Astrocyte (in vitro differentiated cells and primary cell): ENCODE results near the gene RNU6-1. TPM values are rescaled to one million over a fixed set of nuclear protein-coding genes. Genes with fewer than 3 reads are reported as not detected.

ENCODE experiments used
- DNase-seq: peaks from one replicate; pipeline ENCODE4 v3.0.0-alpha.2; 2010; ENCODE audit warnings: low read depth
- FAIRE-seq: peaks from 2 replicates; lab custom pipeline; 2011; peaks lifted over from hg19 to GRCh38; lab: Jason Lieb, UNC
- H2AFZ ChIP-seq: 2 replicates; pipeline ENCODE4 v1.6.0; 2012; ENCODE audit warnings: low read depth, low read length, inconsistent platforms
- H3K27ac ChIP-seq: 2 replicates; pipeline ENCODE4 v1.5.1; 2011; ENCODE audit warnings: low read depth, low read length, inconsistent platforms
- H3K27me3 ChIP-seq: 2 replicates; pipeline ENCODE4 v1.6.0; 2011; ENCODE audit warnings: low read length, inconsistent platforms; ENCODE audit not compliant: insufficient read depth
- H3K36me3 ChIP-seq: 2 replicates; pipeline ENCODE4 v1.5.1; 2011; ENCODE audit warnings: low read length, inconsistent platforms; ENCODE audit not compliant: insufficient read depth
- H3K4me1 ChIP-seq: 2 replicates; pipeline ENCODE4 v1.5.1; 2011; ENCODE audit warnings: low read length, inconsistent platforms; ENCODE audit not compliant: insufficient read depth
- H3K4me2 ChIP-seq: 2 replicates; pipeline ENCODE4 v1.6.0; 2012; ENCODE audit warnings: low read length, inconsistent platforms
- H3K4me3 ChIP-seq: 2 replicates; pipeline ENCODE4 v1.5.1; 2011; ENCODE audit warnings: low read depth, mild to moderate bottlenecking, low read length, inconsistent platforms; ENCODE audit not compliant: insufficient read depth
- H3K79me2 ChIP-seq: 2 replicates; pipeline ENCODE4 v1.6.0; 2012; ENCODE audit warnings: mild to moderate bottlenecking, low read length, inconsistent platforms; ENCODE audit not compliant: insufficient read depth
- H3K9ac ChIP-seq: 2 replicates; pipeline ENCODE4 v1.6.0; 2012; ENCODE audit warnings: mild to moderate bottlenecking, low read length, inconsistent platforms
- H3K9me3 ChIP-seq: 2 replicates; pipeline ENCODE4 v1.5.1; 2012; ENCODE audit warnings: low read depth, mild to moderate bottlenecking, low read length, inconsistent platforms; ENCODE audit not compliant: insufficient read depth
- H4K20me1 ChIP-seq: 2 replicates; pipeline ENCODE4 v1.6.0; 2012; ENCODE audit warnings: low read length, inconsistent platforms; ENCODE audit not compliant: insufficient read depth
- H3K27ac Mint-ChIP-seq: one replicate; pipeline ENCODE4 v1.8.0; 2021; ENCODE audit warnings: mild to moderate bottlenecking, mixed read lengths; ENCODE audit not compliant: unreplicated experiment
- H3K27me3 Mint-ChIP-seq: one replicate; pipeline ENCODE4 v1.8.0; 2021; ENCODE audit warnings: low read depth, mixed read lengths; ENCODE audit not compliant: unreplicated experiment
- H3K36me3 Mint-ChIP-seq: one replicate; pipeline ENCODE4 v1.8.0; 2021; ENCODE audit warnings: low read depth, mixed read lengths; ENCODE audit not compliant: unreplicated experiment
- H3K4me1 Mint-ChIP-seq: one replicate; pipeline ENCODE4 v1.8.0; 2021; ENCODE audit warnings: low read depth, mixed read lengths; ENCODE audit not compliant: unreplicated experiment
- H3K4me3 Mint-ChIP-seq: one replicate; pipeline ENCODE4 v1.8.0; 2021; ENCODE audit warnings: mild to moderate bottlenecking, moderate library complexity, mixed read lengths; ENCODE audit not compliant: unreplicated experiment
- H3K9me3 Mint-ChIP-seq: one replicate; pipeline ENCODE4 v1.8.0; 2021; ENCODE audit warnings: mild to moderate bottlenecking, mixed read lengths; ENCODE audit not compliant: unreplicated experiment
- EZH2 ChIP-seq: IDR thresholded peaks from 2 replicates; pipeline ENCODE4 v1.6.1; 2012; ENCODE audit warnings: mild to moderate bottlenecking, low read length, inconsistent platforms; ENCODE audit not compliant: insufficient read depth
- total RNA-seq: library from RNA; stranded (reverse); gene quantifications from 2 replicates; pipeline ENCODE4 v1.2.1, GENCODE V29; 2021
- TF ChIP-seq, protein P1 (sequence below): IDR thresholded peaks from 2 replicates; pipeline ENCODE4 v1.5.1; 2011; ENCODE audit warnings: low read depth, mild to moderate bottlenecking, inconsistent platforms, low read length, moderate library complexity; ENCODE audit not compliant: insufficient read depth

Gene RNU6-1
- total RNA-seq, 1 donor from 2014 or later = not detected

GRCh38 chr15:67803996-67804843 lies 35.6 kb downstream of the RNU6-1 start:
- TF ChIP-seq EZH2 = no peak
- TF ChIP-seq, protein P1, sequence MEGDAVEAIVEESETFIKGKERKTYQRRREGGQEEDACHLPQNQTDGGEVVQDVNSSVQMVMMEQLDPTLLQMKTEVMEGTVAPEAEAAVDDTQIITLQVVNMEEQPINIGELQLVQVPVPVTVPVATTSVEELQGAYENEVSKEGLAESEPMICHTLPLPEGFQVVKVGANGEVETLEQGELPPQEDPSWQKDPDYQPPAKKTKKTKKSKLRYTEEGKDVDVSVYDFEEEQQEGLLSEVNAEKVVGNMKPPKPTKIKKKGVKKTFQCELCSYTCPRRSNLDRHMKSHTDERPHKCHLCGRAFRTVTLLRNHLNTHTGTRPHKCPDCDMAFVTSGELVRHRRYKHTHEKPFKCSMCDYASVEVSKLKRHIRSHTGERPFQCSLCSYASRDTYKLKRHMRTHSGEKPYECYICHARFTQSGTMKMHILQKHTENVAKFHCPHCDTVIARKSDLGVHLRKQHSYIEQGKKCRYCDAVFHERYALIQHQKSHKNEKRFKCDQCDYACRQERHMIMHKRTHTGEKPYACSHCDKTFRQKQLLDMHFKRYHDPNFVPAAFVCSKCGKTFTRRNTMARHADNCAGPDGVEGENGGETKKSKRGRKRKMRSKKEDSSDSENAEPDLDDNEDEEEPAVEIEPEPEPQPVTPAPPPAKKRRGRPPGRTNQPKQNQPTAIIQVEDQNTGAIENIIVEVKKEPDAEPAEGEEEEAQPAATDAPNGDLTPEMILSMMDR = no peak
- Histone ChIP-seq H3K9ac (no peak overlapping the region), H3K9me3 (no peaks in the 10 kb centered on the region), H3K36me3 (no peaks in the 10 kb centered on the region), H2AFZ (no peak overlapping the region), H3K79me2 (no peaks in the 10 kb centered on the region), H3K4me2 (no peak overlapping the region), H3K27ac (no peak overlapping the region), H3K27me3 (no peaks in the 10 kb centered on the region), H3K4me3 (no peak overlapping the region), H4K20me1 (no peaks in the 10 kb centered on the region), H3K4me1 (no peaks in the 10 kb centered on the region)
- H3K36me3 Mint-ChIP-seq = peaks cover 4% of the 10 kb centered on the region
- H3K4me3 Mint-ChIP-seq = no peak overlapping the region
- FAIRE-seq (no peak), DNase-seq (no peak)
- H3K4me1 Mint-ChIP-seq = no peaks in the 10 kb centered on the region
- peaks cover 2% of the 10 kb centered on the region for H3K9me3 Mint-ChIP-seq
- H3K27ac Mint-ChIP-seq = no peak overlapping the region
- H3K27me3 Mint-ChIP-seq = peaks cover 3% of the 10 kb centered on the region

- no peaks in the 10 kb centered on the region for H3K9me3 ChIP-seq
- FAIRE-seq (no peak), DNase-seq (no peak)
- no peak overlapping the region for H3K27ac ChIP-seq
- Mint-ChIP-seq H3K27ac (no peak overlapping the region), H3K27me3 (no peaks in the 10 kb centered on the region), H3K36me3 (peaks cover 5% of the 10 kb centered on the region), H3K9me3 (no peaks in the 10 kb centered on the region), H3K4me3 (no peak overlapping the region), H3K4me1 (no peaks in the 10 kb centered on the region)
- no peak overlapping the region for H2AFZ ChIP-seq
- H3K4me2 ChIP-seq = no peak overlapping the region
- H3K4me1 ChIP-seq = no peaks in the 10 kb centered on the region
- no peaks in the 10 kb centered on the region for H3K79me2 ChIP-seq
- TF ChIP-seq, protein P1 = no peak
- no peak for TF ChIP-seq EZH2
- H3K9ac ChIP-seq = no peak overlapping the region
- H3K4me3 ChIP-seq = no peak overlapping the region
- H3K27me3 ChIP-seq = no peaks in the 10 kb centered on the region
- no peaks in the 10 kb centered on the region for H3K36me3 ChIP-seq
- H4K20me1 ChIP-seq = no peaks in the 10 kb centered on the region
Observed at GRCh38 chr15:67803299-67803698, 36.5 kb downstream of the RNU6-1 start.
